ENCODE measurements around the gene CEL.
"Not testable (repeated sequence)": the region's sequence is repeated elsewhere in the genome, so short reads cannot be mapped to it uniquely, and the experiment has no call there.

Gene CEL

GRCh38 chr9:133087429-133088145 is 25.8 kb downstream of the CEL start:
- no peak for DNase-seq

- DNase-seq: no peak
These were observed 26.5 kb downstream of the CEL start for GRCh38 chr9:133088146-133088750.

- no peak for DNase-seq
These were observed 27.0 kb downstream of the CEL start for GRCh38 chr9:133088756-133089155.

- DNase-seq: no peak
These were observed 27.5 kb downstream of the CEL start for GRCh38 chr9:133089271-133089671.

- DNase-seq: no peak
These were observed 28.4 kb downstream of the CEL start for GRCh38 chr9:133090187-133090586.

- DNase-seq: no peak
These were observed 29.1 kb downstream of the CEL start for GRCh38 chr9:133090752-133091385.

GRCh38 chr9:133094351-133094750 is 32.6 kb downstream of the CEL start:
- DNase-seq: not testable (repeated sequence)

GRCh38 chr9:133094842-133095393 is 33.1 kb downstream of the CEL start:
- DNase-seq: no peak

- DNase-seq: no peak
These were observed 36.4 kb downstream of the CEL start for GRCh38 chr9:133098104-133098754.

- DNase-seq: no peak
These were observed 37.1 kb downstream of the CEL start for GRCh38 chr9:133098871-133099270.

- no peak for DNase-seq
These were observed 38.1 kb downstream of the CEL start for GRCh38 chr9:133099726-133100505.

- DNase-seq: no peak
These were observed 39.0 kb downstream of the CEL start for GRCh38 chr9:133100506-133101355.

GRCh38 chr9:133101356-133102189 is 39.8 kb downstream of the CEL start:
- DNase-seq: no peak

GRCh38 chr9:133102190-133103021 is 40.6 kb downstream of the CEL start:
- DNase-seq: no peak

GRCh38 chr9:133103183-133103986 is 41.6 kb downstream of the CEL start:
- DNase-seq: peak; percentile 74

GRCh38 chr9:133103987-133104505 is 42.3 kb downstream of the CEL start:
- DNase-seq: no peak

- DNase-seq: no peak
These were observed 43.1 kb downstream of the CEL start for GRCh38 chr9:133104718-133105460.

GRCh38 chr9:133105461-133105770 is 43.6 kb downstream of the CEL start:
- no peak for DNase-seq

Measured in stimulated activated CD8-positive, alpha-beta memory T cell treated with anti-CD3 and anti-CD28 coated beads, Interleukin-4, amount 100 ng/mL, for 48 hours (primary cell).